ENCODE data around the gene SF3B4. TPM values are rescaled to one million over a fixed set of nuclear protein-coding genes. Genes with fewer than 3 reads are reported as not detected.
"Not testable (repeated sequence)": the region's sequence is repeated elsewhere in the genome, so short reads cannot be mapped to it uniquely, and the experiment has no call there.

The SF3B4 gene
- total RNA-seq, 6 donors from 2014 or later, result 9.4 to 49.1 (median 15.2) TPM

- ATAC-seq (ENCODE audit: low FRiP score in 2 of 2) (peak; percentile 89 to 94), DNase-seq (peak; percentile 91 to 95)
- 0 to 1% methylated on average over 27 to 61 of the region's 62 CpGs for WGBS, 2 donors
- Histone ChIP-seq H3K4me3 (peak overlapping the region; percentile 54 to 67 (median 58)), H3K4me1 (peaks cover 15 to 26% (median 19%) of the 10 kb centered on the region in 4 donors), H3K36me3 (no peaks in the 10 kb centered on the region), H3K27me3 (no peaks in the 10 kb centered on the region), H3K27ac (peak overlapping the region; percentile 99 to 100 (median 100)), H3K9me3 (no peaks in the 10 kb centered on the region)
- TF ChIP-seq CTCF (IDR thresholded peaks at IDR 0.05), result peak in 2 of 6 experiments; percentile 6 to 38
- peak; percentile 94 to 100 (median 100) for TF ChIP-seq POLR2A (IDR thresholded peaks at IDR 0.05)
- TF ChIP-seq POLR2AphosphoS5 (IDR thresholded peaks at IDR 0.05), result peak; percentile 98 to 100
- TF ChIP-seq EP300 (IDR thresholded peaks at IDR 0.05), result peak in 2 of 4 donors; percentile 47 to 93
Observed at GRCh38 chr1:149886396-149887195, 41.0 kb downstream of the SF3B4 start.

GRCh38 chr1:149886121-149886395 is 41.5 kb downstream of the SF3B4 start:
- 0% methylated on average over 4 to 19 of the region's 19 CpGs for WGBS, 2 donors
- peak in 1 of 2 donors; percentile 4 for ATAC-seq (ENCODE audit: low FRiP score in 2 of 2)
- H3K36me3 ChIP-seq, result not testable (repeated sequence)

DNA sequence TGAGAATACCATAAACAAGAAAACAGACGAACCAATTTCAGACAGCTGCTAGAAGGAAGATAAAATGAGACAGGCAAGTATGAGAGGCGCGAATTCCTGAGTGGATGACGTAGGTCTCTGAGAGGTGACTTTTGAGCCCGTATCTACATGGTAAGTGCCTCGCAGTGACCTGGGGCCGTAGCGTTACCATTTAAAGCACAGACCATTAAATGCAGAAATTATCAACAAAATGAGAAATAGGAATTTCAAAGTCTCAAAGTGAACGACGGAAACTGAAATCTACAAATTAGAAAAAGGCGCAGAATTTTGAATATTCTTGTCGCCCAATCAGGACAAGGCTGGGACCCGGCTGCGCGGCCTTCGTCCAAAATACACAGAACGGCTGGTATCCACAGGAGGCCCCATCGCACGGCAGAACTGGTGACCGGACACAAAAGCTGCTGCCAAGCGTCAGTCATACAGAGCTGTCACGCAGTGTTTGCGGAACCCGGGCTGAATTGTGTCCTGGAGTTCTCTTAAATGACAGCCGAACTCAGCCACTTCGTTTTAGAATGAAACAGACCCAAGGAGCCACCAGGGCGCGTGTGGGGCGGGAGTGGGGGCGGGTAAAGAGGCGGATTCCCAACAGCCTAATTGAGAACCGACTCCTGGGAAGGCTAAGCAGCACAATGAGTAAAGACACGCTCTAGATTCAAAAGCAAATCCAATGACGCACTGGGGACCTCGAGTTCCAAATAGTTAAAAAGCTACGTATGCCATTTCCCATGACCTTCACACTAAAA is 42.1 kb downstream of the SF3B4 start:
- H3K9me3 ChIP-seq, result no peaks in the 10 kb centered on the region
- no peaks in the 10 kb centered on the region for H3K27me3 ChIP-seq

More at GRCh38 chr1:149886121-149886395, 41.5 kb downstream of the SF3B4 start:
- not testable (repeated sequence) for H3K27me3 ChIP-seq, H3K9me3 ChIP-seq
- peak in 1 of 2 donors; percentile 86 for DNase-seq
- peaks cover 15 to 26% (median 19%) of the 10 kb centered on the region in 4 donors for H3K4me1 ChIP-seq
- peak overlapping the region; percentile 54 to 67 (median 58) for H3K4me3 ChIP-seq
- H3K27ac ChIP-seq, result peak overlapping the region; percentile 99 to 100 (median 100)

GRCh38 chr1:149884433-149885338 is 42.9 kb downstream of the SF3B4 start:
- peak in 1 of 2 donors; percentile 37 for DNase-seq
- WGBS, 2 donors, result 5 to 6% methylated on average over 9 of the region's 9 CpGs
- Histone ChIP-seq H3K4me3 (peak overlapping the region; percentile 54 to 67 (median 58)), H3K4me1 (peaks cover 15 to 26% (median 19%) of the 10 kb centered on the region in 4 donors), H3K36me3 (no peaks in the 10 kb centered on the region), H3K9me3 (no peaks in the 10 kb centered on the region), H3K27ac (peak overlapping the region; percentile 99 to 100 (median 100)), H3K27me3 (no peaks in the 10 kb centered on the region)
- no peak for TF ChIP-seq CTCF (IDR thresholded peaks at IDR 0.05)
- no peak for TF ChIP-seq POLR2A (IDR thresholded peaks at IDR 0.05)
- ATAC-seq (ENCODE audit: low FRiP score in 2 of 2), result no peak

More for the DNA sequence above, 42.1 kb downstream of the SF3B4 start:
- Histone ChIP-seq H3K27ac (peak overlapping the region; percentile 99 to 100 (median 100)), H3K4me1 (peaks cover 15 to 26% (median 19%) of the 10 kb centered on the region in 4 donors), H3K36me3 (no peaks in the 10 kb centered on the region), H3K4me3 (peak overlapping the region; percentile 54 to 67 (median 58))
- 0% methylated on average over 31 to 33 of the region's 36 CpGs for WGBS, 2 donors
- peak; percentile 72 to 80 for ATAC-seq (ENCODE audit: low FRiP score in 2 of 2)
- TF ChIP-seq CTCF (IDR thresholded peaks at IDR 0.05) (peak in 2 of 6 experiments; percentile 5 to 31), POLR2A (IDR thresholded peaks at IDR 0.05) (peak in 3 of 4 donors; percentile 68 to 86 (median 81)), EP300 (IDR thresholded peaks at IDR 0.05) (no peak), POLR2AphosphoS5 (IDR thresholded peaks at IDR 0.05) (peak; percentile 70 to 88)
- DNase-seq, result peak; percentile 90 to 92

Data from upper lobe of left lung (tissue), 6 donors.